Neuronal stem cell (in vitro differentiated cells): ENCODE data around the gene SPPL2B.
A peak's percentile ranks its signal among the peaks of the same experiment; 100 is the strongest.
"Not testable (repeated sequence)": the region's sequence is repeated elsewhere in the genome, so short reads cannot be mapped to it uniquely, and the experiment has no call there.

Source experiments
- DNase-seq: peaks from one replicate; pipeline ENCODE4 v3.0.0-alpha.2; 2013; ENCODE audit warnings: low spot score
- H2AFZ ChIP-seq: one replicate; pipeline ENCODE4 v1.6.1; 2013; ENCODE audit warnings: mild to moderate bottlenecking, low read length, inconsistent platforms
- H2AK5ac ChIP-seq: 2 replicates; pipeline ENCODE4 v1.6.1; 2013; ENCODE audit warnings: low read depth, mild to moderate bottlenecking, inconsistent platforms, low read length, moderate library complexity, mixed read lengths
- H2BK120ac ChIP-seq: 2 replicates; pipeline ENCODE4 v1.6.1; 2013; ENCODE audit warnings: low read depth, mild to moderate bottlenecking, inconsistent platforms, low read length, moderate library complexity, mixed read lengths
- H2BK12ac ChIP-seq: one replicate; pipeline ENCODE4 v1.6.1; 2013; ENCODE audit warnings: low read length, inconsistent platforms
- H2BK15ac ChIP-seq: 2 replicates; pipeline ENCODE4 v1.6.1; 2013; ENCODE audit warnings: mild to moderate bottlenecking, low read length, inconsistent platforms, mixed read lengths
- H2BK5ac ChIP-seq: one replicate; pipeline ENCODE4 v1.6.1; 2013; ENCODE audit warnings: inconsistent platforms, mild to moderate bottlenecking, low read length, moderate library complexity
- H3K14ac ChIP-seq: one replicate; pipeline ENCODE4 v1.6.1; 2013; ENCODE audit warnings: low read length, inconsistent platforms
- H3K18ac ChIP-seq: 2 replicates; pipeline ENCODE4 v1.6.1; 2013; ENCODE audit warnings: low read length, inconsistent platforms
- H3K23ac ChIP-seq: 2 replicates; pipeline ENCODE4 v1.6.1; 2013; ENCODE audit warnings: low read depth, mild to moderate bottlenecking, mixed read lengths, low read length, inconsistent platforms; ENCODE audit not compliant: poor library complexity
- H3K27ac ChIP-seq: replicated peaks from 3 replicates; pipeline ENCODE4 v1.5.1; 2013; ENCODE audit warnings: low read length, inconsistent platforms
- H3K27me3 ChIP-seq, 3 experiments: 2 replicates each; pipeline ENCODE4 v1.6.1; 2013; ENCODE audit warnings: low read length in 3 of 3, mild to moderate bottlenecking in 2 of 3, inconsistent platforms in 1 of 3, low read depth in 1 of 3, mixed read lengths in 1 of 3, moderate library complexity in 1 of 3; ENCODE audit not compliant: control insufficient read depth in 3 of 3, insufficient read depth in 3 of 3
- H3K36me3 ChIP-seq, 2 donors: replicated peaks in 1 of 2; 2 replicates each; pipeline ENCODE4 v1.6.1; 2013; ENCODE audit warnings: low read length in 2 of 2; ENCODE audit not compliant: control insufficient read depth in 2 of 2, insufficient read depth in 2 of 2
- H3K4ac ChIP-seq: 2 replicates; pipeline ENCODE4 v1.6.1; 2013; ENCODE audit warnings: inconsistent platforms, mild to moderate bottlenecking, low read length, moderate library complexity
- H3K4me1 ChIP-seq, 2 donors: 1 replicate in 1 of 2; 2 replicates in 1 of 2; pipeline ENCODE4 v1.6.1; 2013; ENCODE audit warnings: low read length in 2 of 2, low read depth in 1 of 2; ENCODE audit not compliant: control insufficient read depth in 2 of 2, insufficient read depth in 1 of 2
- H3K4me2 ChIP-seq: one replicate; pipeline ENCODE4 v1.6.1; 2013; ENCODE audit warnings: mild to moderate bottlenecking, low read length, inconsistent platforms; ENCODE audit not compliant: insufficient read depth, poor library complexity, severe bottlenecking
- H3K4me3 ChIP-seq, 2 donors: 2 replicates each; pipeline ENCODE4 v1.5.1; 2013; ENCODE audit warnings: low read length in 2 of 2, mild to moderate bottlenecking in 2 of 2, inconsistent platforms in 1 of 2, moderate library complexity in 1 of 2
- H3K79me1 ChIP-seq: one replicate; pipeline ENCODE4 v1.6.1; 2013; ENCODE audit warnings: low read depth, mild to moderate bottlenecking, inconsistent platforms, low read length, moderate library complexity
- H3K9ac ChIP-seq: one replicate; pipeline ENCODE4 v1.6.1; 2013; ENCODE audit warnings: mild to moderate bottlenecking, low read depth, low read length, inconsistent platforms; ENCODE audit not compliant: poor library complexity
- H3K9me3 ChIP-seq, 2 donors: replicated peaks in 1 of 2; 2 replicates each; pipeline versions ENCODE3 to v1.6.1; 2013; ENCODE audit warnings: low read length in 2 of 2, mild to moderate bottlenecking in 2 of 2, inconsistent platforms in 1 of 2, low read depth in 1 of 2, mixed read lengths in 1 of 2, moderate library complexity in 1 of 2; ENCODE audit not compliant: control insufficient read depth in 2 of 2, insufficient read depth in 1 of 2
- H4K8ac ChIP-seq: one replicate; pipeline ENCODE4 v1.6.1; 2013; ENCODE audit warnings: low read depth, mild to moderate bottlenecking, inconsistent platforms, low read length, moderate library complexity
- H4K91ac ChIP-seq: one replicate; pipeline ENCODE4 v1.6.1; 2013; ENCODE audit warnings: low read length, low read depth, mild to moderate bottlenecking, inconsistent platforms; ENCODE audit not compliant: poor library complexity
- WGBS, 2 donors: extraction: QIAGEN DNeasy Blood & Tissue Kit; methylation state at CpG; one replicate each; pipeline ENCODE4 v1.1.7; 2013; ENCODE audit warnings: missing lambda C conversion rate in 2 of 2, mixed read lengths in 1 of 2; ENCODE audit not compliant: insufficient read length in 2 of 2, insufficient replicate concordance in 1 of 2; ENCODE audit errors: extremely low coverage in 2 of 2; 5-methylcytosine and 5-hydroxymethylcytosine counted together

Gene SPPL2B

GRCh38 chr19:2392899-2393298, 64.4 kb downstream of the SPPL2B start:
- no CpG with 5 or more reads among the region's 8 CpGs for WGBS, 2 donors
- not testable (repeated sequence) for H3K4me2 ChIP-seq, H2AFZ ChIP-seq, H3K14ac ChIP-seq, H2BK15ac ChIP-seq, H2BK120ac ChIP-seq, H3K23ac ChIP-seq, H3K79me1 ChIP-seq, H3K36me3 ChIP-seq, H2BK12ac ChIP-seq, H4K91ac ChIP-seq, H2AK5ac ChIP-seq, H3K4me1 ChIP-seq, H3K18ac ChIP-seq, DNase-seq, H2BK5ac ChIP-seq, H3K27me3 ChIP-seq, H4K8ac ChIP-seq, H3K4ac ChIP-seq, H3K9me3 ChIP-seq, H3K9ac ChIP-seq, H3K4me3 ChIP-seq, H3K27ac ChIP-seq

- no peak overlapping the region for H3K14ac ChIP-seq
- no peak overlapping the region for H2BK5ac ChIP-seq
- no peak overlapping the region for H2BK15ac ChIP-seq
- no peaks in the 10 kb centered on the region for H3K36me3 ChIP-seq
- no peak overlapping the region for H2AK5ac ChIP-seq
- H2AFZ ChIP-seq: no peak overlapping the region
- H3K18ac ChIP-seq: no peak overlapping the region
- no peak overlapping the region for H3K27ac ChIP-seq
- peaks cover 0 to 2% of the 10 kb centered on the region in 2 donors for H3K4me1 ChIP-seq
- DNase-seq: no peak
- no peak overlapping the region for H4K8ac ChIP-seq
- no peak overlapping the region for H3K4ac ChIP-seq
- no CpG with 5 or more reads among the region's 8 CpGs for WGBS, 2 donors
- no peak overlapping the region for H2BK12ac ChIP-seq
- no peaks in the 10 kb centered on the region for H3K79me1 ChIP-seq
- H3K23ac ChIP-seq: peak overlapping the region; percentile 17
- H4K91ac ChIP-seq: no peak overlapping the region
- no peak overlapping the region for H3K4me3 ChIP-seq
- H3K27me3 ChIP-seq: no peaks in the 10 kb centered on the region
- H3K9me3 ChIP-seq: no peaks in the 10 kb centered on the region
- no peak overlapping the region for H2BK120ac ChIP-seq
- H3K4me2 ChIP-seq: no peak overlapping the region
- H3K9ac ChIP-seq: no peak overlapping the region
Measured at GRCh38 chr19:2394054-2394441, 65.6 kb downstream of the SPPL2B start.

DNA sequence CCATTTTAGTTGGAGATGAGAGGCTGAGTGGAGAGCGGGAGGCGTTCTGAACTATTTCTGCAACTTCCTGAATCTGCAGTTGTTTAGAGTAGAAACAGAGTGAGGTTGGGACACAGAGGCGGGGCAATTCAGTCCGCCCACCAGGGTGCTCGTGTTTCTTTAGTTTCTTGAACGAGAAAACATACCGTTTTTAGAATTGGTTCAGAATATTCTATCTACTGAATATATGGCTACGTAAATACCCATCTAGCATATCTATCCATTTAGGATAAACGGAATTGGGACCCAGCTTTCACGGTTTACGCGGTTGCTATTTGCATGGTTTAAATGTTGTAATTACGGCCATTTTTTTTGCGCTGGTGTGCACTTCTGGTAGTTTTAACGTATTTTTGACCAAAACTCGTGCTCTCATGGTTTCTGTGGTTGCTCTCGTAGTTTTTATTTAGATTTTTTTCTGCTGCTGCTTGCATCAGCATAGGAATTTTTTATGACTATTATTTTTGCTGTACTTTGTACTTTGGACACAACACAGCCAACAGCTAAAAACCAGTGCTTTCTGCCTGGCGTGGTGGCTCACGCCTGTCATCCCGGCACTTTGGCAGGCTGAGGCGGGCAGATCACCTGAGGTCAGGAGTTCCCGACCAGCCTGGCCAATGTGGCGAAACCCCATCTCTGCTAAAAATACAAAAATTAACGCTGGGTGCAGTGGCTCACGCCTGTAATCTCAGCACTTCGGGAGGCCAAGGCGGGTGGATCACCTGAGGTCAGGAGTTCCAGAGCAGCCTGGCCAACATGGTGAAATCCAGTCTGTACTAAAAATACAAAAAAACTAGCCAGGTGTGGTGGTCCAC, 66.2 kb downstream of the SPPL2B start:
- H3K23ac ChIP-seq: no peak overlapping the region
- no peak overlapping the region for H3K9ac ChIP-seq
- H3K27me3 ChIP-seq: no peaks in the 10 kb centered on the region
- DNase-seq: no peak
- no peak overlapping the region for H2BK15ac ChIP-seq
- peaks cover 0 to 2% of the 10 kb centered on the region in 2 donors for H3K4me1 ChIP-seq
- H3K4me2 ChIP-seq: no peak overlapping the region
- H3K14ac ChIP-seq: no peak overlapping the region
- H2BK5ac ChIP-seq: no peak overlapping the region
- H3K27ac ChIP-seq: no peak overlapping the region
- no peaks in the 10 kb centered on the region for H3K9me3 ChIP-seq
- H2AK5ac ChIP-seq: no peak overlapping the region
- H3K4ac ChIP-seq: no peak overlapping the region
- H3K4me3 ChIP-seq: no peak overlapping the region
- no peak overlapping the region for H2BK120ac ChIP-seq
- no peak overlapping the region for H4K91ac ChIP-seq
- no CpG with 5 or more reads among the region's 27 CpGs for WGBS, 2 donors
- no peak overlapping the region for H4K8ac ChIP-seq
- H3K79me1 ChIP-seq: no peaks in the 10 kb centered on the region
- no peak overlapping the region for H3K18ac ChIP-seq
- no peaks in the 10 kb centered on the region for H3K36me3 ChIP-seq
- no peak overlapping the region for H2AFZ ChIP-seq
- H2BK12ac ChIP-seq: no peak overlapping the region

GRCh38 chr19:2395293-2395829, 66.9 kb downstream of the SPPL2B start:
- H3K36me3 ChIP-seq, H3K79me1 ChIP-seq, H3K4me2 ChIP-seq, H2BK5ac ChIP-seq, H2BK12ac ChIP-seq, H2BK120ac ChIP-seq, DNase-seq, H3K9me3 ChIP-seq, H3K23ac ChIP-seq, H3K4me1 ChIP-seq, H3K27me3 ChIP-seq, H3K9ac ChIP-seq, H2AK5ac ChIP-seq, H2BK15ac ChIP-seq, H4K8ac ChIP-seq, H3K14ac ChIP-seq, H3K4me3 ChIP-seq, H4K91ac ChIP-seq, H3K27ac ChIP-seq, H2AFZ ChIP-seq, H3K4ac ChIP-seq, H3K18ac ChIP-seq: not testable (repeated sequence)
- no CpG with 5 or more reads among the region's 18 CpGs for WGBS, 2 donors
